Osteoblast (primary cell): ENCODE measurements around the gene MTARC2. TPM values are rescaled to one million over a fixed set of nuclear protein-coding genes. Genes with fewer than 3 reads are reported as not detected.

Experiments used
- DNase-seq: peaks from one replicate; pipeline ENCODE4 v3.0.0; 2011; ENCODE audit warnings: low spot score, mixed read lengths; ENCODE audit not compliant: insufficient read length; ENCODE audit errors: missing footprints
- H2AFZ ChIP-seq: 2 replicates; pipeline ENCODE4 v1.6.0; 2011; ENCODE audit warnings: mild to moderate bottlenecking, low read length
- H3K27ac ChIP-seq: 2 replicates; pipeline ENCODE4 v1.5.1; 2011; ENCODE audit warnings: mild to moderate bottlenecking, low read depth, low read length, moderate library complexity
- H3K27me3 ChIP-seq: 2 replicates; pipeline ENCODE4 v1.6.0; 2012; ENCODE audit warnings: mild to moderate bottlenecking, control low read depth, inconsistent platforms, low read length, moderate library complexity; ENCODE audit not compliant: insufficient read depth
- H3K36me3 ChIP-seq: 2 replicates; pipeline ENCODE4 v1.5.1; 2011; ENCODE audit warnings: mild to moderate bottlenecking, low read length, control low read depth, moderate library complexity; ENCODE audit not compliant: insufficient read depth
- H3K4me1 ChIP-seq: 2 replicates; pipeline ENCODE4 v1.5.1; 2011; ENCODE audit warnings: mild to moderate bottlenecking, low read length, control low read depth, moderate library complexity; ENCODE audit not compliant: insufficient read depth
- H3K4me2 ChIP-seq: 2 replicates; pipeline ENCODE4 v1.6.0; 2011; ENCODE audit warnings: mild to moderate bottlenecking, low read length; ENCODE audit not compliant: insufficient read depth
- H3K4me3 ChIP-seq: fragments of 200-600 bp; sonication (generic); 3 replicates; pipeline ENCODE4 v1.5.1; 2012; ENCODE audit warnings: mild to moderate bottlenecking, low read length, inconsistent platforms; ENCODE audit not compliant: insufficient read depth
- H3K79me2 ChIP-seq: 2 replicates; pipeline ENCODE4 v1.6.0; 2012; ENCODE audit warnings: mild to moderate bottlenecking, low read length, control low read depth, inconsistent platforms; ENCODE audit not compliant: insufficient read depth
- H3K9me3 ChIP-seq: 2 replicates; pipeline ENCODE4 v1.5.1; 2011; ENCODE audit warnings: low read depth, low read length, control low read depth
- H4K20me1 ChIP-seq: 2 replicates; pipeline ENCODE4 v1.6.0; 2012; ENCODE audit warnings: mild to moderate bottlenecking, low read length, control low read depth; ENCODE audit not compliant: insufficient read depth
- total RNA-seq: library from RNA; depleted of rRNA; stranded (reverse); fragments of >200 nt; gene quantifications from 2 replicates; pipeline ENCODE4 v1.2.3, GENCODE V29; 2012
- TF ChIP-seq, protein P1 (sequence below): IDR thresholded peaks from 2 replicates; pipeline ENCODE4 v1.5.1; 2011; ENCODE audit warnings: mild to moderate bottlenecking, low read depth, low read length, moderate library complexity; ENCODE audit errors: extremely low read depth

Gene MTARC2
- total RNA-seq, 1 donor: 9.4 TPM

DNA sequence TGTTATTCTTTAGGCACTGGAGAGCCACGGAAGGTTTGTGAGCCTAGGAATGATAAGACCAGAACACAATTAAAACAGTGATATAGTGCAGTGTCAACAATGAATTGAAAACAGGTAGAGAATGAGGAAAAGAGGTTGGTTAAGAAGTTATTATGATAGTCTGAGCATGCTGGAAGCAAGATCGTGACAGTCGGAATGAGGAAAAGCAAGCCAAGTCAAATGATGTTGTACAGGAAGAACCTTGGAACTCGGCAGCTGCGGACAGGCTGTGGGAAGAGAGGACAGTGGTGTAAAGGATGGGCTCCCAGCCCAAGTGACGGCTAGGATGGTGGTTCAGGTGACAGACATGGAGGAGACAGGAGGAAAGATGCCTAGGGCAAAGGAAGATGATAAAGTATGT lies 64.2 kb downstream of the MTARC2 start:
- no peaks in the 10 kb centered on the region for H3K79me2 ChIP-seq
- no peak overlapping the region for H3K4me2 ChIP-seq
- peaks cover 2% of the 10 kb centered on the region for H3K4me1 ChIP-seq
- H3K27ac ChIP-seq: no peak overlapping the region
- TF ChIP-seq, protein P1, sequence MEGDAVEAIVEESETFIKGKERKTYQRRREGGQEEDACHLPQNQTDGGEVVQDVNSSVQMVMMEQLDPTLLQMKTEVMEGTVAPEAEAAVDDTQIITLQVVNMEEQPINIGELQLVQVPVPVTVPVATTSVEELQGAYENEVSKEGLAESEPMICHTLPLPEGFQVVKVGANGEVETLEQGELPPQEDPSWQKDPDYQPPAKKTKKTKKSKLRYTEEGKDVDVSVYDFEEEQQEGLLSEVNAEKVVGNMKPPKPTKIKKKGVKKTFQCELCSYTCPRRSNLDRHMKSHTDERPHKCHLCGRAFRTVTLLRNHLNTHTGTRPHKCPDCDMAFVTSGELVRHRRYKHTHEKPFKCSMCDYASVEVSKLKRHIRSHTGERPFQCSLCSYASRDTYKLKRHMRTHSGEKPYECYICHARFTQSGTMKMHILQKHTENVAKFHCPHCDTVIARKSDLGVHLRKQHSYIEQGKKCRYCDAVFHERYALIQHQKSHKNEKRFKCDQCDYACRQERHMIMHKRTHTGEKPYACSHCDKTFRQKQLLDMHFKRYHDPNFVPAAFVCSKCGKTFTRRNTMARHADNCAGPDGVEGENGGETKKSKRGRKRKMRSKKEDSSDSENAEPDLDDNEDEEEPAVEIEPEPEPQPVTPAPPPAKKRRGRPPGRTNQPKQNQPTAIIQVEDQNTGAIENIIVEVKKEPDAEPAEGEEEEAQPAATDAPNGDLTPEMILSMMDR: no peak
- no peaks in the 10 kb centered on the region for H3K36me3 ChIP-seq
- no peaks in the 10 kb centered on the region for H3K9me3 ChIP-seq
- no peaks in the 10 kb centered on the region for H3K27me3 ChIP-seq
- H4K20me1 ChIP-seq: no peaks in the 10 kb centered on the region
- no peak overlapping the region for H2AFZ ChIP-seq
- DNase-seq: no peak
- no peak overlapping the region for H3K4me3 ChIP-seq

DNA sequence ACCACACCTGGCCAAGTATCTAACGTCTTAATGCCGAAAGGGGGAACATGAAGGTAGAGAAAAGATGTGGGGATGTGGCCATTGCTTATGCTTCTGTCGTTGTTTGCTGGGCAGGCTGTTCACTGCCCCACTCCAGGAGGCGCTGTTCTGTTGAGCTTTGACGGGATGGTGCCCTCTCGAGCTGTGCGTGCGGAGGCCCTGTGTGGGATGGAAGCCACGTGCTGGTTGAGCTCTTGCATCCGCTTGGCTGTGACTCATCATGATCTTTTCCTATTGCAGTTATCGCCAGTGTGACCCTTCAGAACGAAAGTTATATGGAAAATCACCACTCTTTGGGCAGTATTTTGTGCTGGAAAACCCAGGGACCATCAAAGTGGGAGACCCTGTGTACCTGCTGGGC lies 64.9 kb downstream of the MTARC2 start:
- DNase-seq: no peak
- H3K4me3 ChIP-seq: no peak overlapping the region
- no peak overlapping the region for H2AFZ ChIP-seq
- no peaks in the 10 kb centered on the region for H3K79me2 ChIP-seq
- H3K27ac ChIP-seq: no peak overlapping the region
- H3K4me2 ChIP-seq: no peak overlapping the region
- TF ChIP-seq, protein P1: no peak
- no peaks in the 10 kb centered on the region for H3K27me3 ChIP-seq
- H3K4me1 ChIP-seq: peaks cover 4% of the 10 kb centered on the region
- no peaks in the 10 kb centered on the region for H4K20me1 ChIP-seq
- no peaks in the 10 kb centered on the region for H3K36me3 ChIP-seq
- no peaks in the 10 kb centered on the region for H3K9me3 ChIP-seq

DNA sequence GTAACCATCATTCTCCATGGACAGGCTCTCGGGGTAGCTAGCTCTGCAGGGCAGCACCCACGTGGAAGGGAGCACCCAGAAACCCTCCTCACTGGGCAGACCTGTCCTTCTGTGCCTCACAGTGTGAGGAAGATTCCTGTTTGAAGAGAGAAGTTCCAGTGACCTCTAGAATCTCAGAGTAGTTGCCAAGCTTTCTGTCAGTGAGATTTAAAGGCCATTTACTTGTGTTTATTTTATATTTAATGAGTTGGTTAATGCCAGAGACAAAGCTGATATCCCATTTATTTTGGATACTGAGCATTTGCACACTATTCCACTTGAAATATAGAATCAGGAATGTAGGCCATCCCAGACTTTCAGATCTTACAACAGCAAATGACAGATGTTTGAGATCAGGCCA lies 67.3 kb downstream of the MTARC2 start:
- no peaks in the 10 kb centered on the region for H3K27me3 ChIP-seq
- H4K20me1 ChIP-seq: no peaks in the 10 kb centered on the region
- TF ChIP-seq, protein P1: no peak
- no peaks in the 10 kb centered on the region for H3K9me3 ChIP-seq
- no peak overlapping the region for H3K27ac ChIP-seq
- no peak for DNase-seq
- no peak overlapping the region for H2AFZ ChIP-seq
- no peaks in the 10 kb centered on the region for H3K36me3 ChIP-seq
- H3K4me2 ChIP-seq: no peak overlapping the region
- no peaks in the 10 kb centered on the region for H3K79me2 ChIP-seq
- no peak overlapping the region for H3K4me3 ChIP-seq
- peaks cover 24% of the 10 kb centered on the region for H3K4me1 ChIP-seq

DNA sequence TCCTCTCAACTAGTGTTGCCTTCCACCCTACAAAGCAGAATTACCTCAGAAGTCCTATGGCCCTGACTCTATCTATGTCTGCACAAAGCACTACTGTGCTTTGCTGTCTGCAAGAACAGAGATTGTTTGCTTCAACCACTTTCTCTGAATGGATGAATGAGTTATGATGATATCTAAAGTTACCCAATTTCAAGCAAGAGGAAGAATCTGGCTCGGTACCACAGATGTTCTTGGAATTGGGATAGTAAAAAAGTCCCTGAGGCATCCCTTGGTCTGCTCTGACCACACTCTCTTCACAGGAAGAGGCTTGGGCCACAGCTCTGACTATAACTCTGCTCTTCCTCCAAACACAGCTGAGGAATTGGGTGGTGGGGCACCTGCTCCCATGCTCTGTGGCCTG lies 69.8 kb downstream of the MTARC2 start:
- H3K4me1 ChIP-seq: peaks cover 22% of the 10 kb centered on the region
- no peak overlapping the region for H3K4me2 ChIP-seq
- TF ChIP-seq, protein P1: no peak
- no peaks in the 10 kb centered on the region for H3K9me3 ChIP-seq
- H3K27me3 ChIP-seq: no peaks in the 10 kb centered on the region
- no peaks in the 10 kb centered on the region for H3K79me2 ChIP-seq
- H2AFZ ChIP-seq: no peak overlapping the region
- no peak overlapping the region for H3K27ac ChIP-seq
- H3K36me3 ChIP-seq: no peaks in the 10 kb centered on the region
- no peaks in the 10 kb centered on the region for H4K20me1 ChIP-seq
- no peak overlapping the region for H3K4me3 ChIP-seq
- DNase-seq: no peak
